GM12875 (cell line): ENCODE data around the gene SHISAL2B.
A peak's percentile ranks its signal among the peaks of the same experiment; 100 is the strongest.

ENCODE experiments used
- H3K4me3 ChIP-seq: one replicate; pipeline ENCODE4 v1.5.1; 2011; ENCODE audit warnings: low read depth, low read length, control low read depth
- TF ChIP-seq, protein P1 (sequence below): IDR thresholded peaks from 2 replicates; pipeline ENCODE4 v1.5.1; 2011; ENCODE audit warnings: low read depth, mild to moderate bottlenecking, control low read depth, inconsistent platforms, low read length, moderate library complexity, borderline replicate concordance; ENCODE audit not compliant: insufficient read depth

SHISAL2B gene

GRCh38 chr5:64759960-64760660 lies 69.8 kb downstream of the SHISAL2B start:
- TF ChIP-seq, protein P1, sequence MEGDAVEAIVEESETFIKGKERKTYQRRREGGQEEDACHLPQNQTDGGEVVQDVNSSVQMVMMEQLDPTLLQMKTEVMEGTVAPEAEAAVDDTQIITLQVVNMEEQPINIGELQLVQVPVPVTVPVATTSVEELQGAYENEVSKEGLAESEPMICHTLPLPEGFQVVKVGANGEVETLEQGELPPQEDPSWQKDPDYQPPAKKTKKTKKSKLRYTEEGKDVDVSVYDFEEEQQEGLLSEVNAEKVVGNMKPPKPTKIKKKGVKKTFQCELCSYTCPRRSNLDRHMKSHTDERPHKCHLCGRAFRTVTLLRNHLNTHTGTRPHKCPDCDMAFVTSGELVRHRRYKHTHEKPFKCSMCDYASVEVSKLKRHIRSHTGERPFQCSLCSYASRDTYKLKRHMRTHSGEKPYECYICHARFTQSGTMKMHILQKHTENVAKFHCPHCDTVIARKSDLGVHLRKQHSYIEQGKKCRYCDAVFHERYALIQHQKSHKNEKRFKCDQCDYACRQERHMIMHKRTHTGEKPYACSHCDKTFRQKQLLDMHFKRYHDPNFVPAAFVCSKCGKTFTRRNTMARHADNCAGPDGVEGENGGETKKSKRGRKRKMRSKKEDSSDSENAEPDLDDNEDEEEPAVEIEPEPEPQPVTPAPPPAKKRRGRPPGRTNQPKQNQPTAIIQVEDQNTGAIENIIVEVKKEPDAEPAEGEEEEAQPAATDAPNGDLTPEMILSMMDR, result no peak
- H3K4me3 ChIP-seq, result no peak overlapping the region

DNA sequence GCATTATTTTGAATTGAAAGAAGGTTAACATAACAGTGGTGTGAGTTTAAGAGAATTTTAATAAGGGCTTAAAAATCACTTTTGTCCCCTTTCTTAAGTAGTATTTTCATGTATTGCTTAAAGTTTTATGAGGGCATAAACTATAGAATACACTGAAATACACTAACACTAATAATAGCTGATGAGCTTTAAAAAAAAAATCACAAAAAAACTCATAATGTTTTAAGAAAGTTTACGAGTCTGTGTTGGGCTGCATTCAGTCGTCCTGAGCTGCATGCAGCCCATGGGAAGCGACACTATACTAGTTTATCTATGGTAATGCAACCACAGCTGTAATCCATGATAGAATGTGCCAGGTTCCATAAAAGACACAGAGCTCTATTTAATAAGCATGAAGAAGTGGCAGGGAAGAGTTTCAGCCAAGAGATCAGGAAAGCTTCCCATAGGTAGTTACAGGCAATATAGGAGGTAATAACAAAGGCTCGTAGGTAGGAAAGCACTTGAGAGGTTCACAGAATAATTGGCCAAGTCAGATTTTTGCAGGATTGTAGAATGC lies 73.7 kb downstream of the SHISAL2B start:
- TF ChIP-seq, protein P1, result no peak
- H3K4me3 ChIP-seq, result no peak overlapping the region

DNA sequence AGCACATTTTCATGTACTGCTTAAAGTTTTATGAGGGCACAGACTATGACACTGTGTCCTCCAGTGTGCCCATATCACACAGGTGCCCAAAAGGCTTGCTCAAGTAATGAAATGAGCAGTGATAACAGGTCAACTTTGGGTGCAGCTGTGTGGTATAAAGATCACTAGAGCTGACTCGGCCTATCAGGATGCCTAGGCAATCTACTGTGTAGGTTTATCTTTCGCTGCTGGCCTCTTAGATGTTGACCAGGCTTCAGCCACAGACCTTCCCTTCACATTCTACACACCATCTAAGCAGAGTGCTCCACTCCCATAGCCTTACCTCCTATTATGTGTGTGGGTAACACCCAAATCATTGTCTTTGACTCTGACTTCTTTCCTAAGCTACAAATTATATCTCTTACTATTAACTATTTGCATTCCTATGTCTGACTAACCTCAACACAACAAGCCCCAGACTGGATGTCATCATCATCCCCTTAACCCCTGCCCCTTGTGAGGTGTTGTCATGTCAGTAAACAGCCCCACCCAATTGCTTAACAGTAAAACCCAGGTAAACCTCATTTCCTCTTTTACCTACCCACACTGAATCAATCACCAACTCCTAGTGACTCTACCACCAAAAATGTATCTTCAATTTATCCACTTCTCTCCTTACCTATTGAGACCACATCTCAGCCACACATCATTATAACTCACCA lies 75.7 kb downstream of the SHISAL2B start:
- TF ChIP-seq, protein P1, result no peak
- no peak overlapping the region for H3K4me3 ChIP-seq

DNA sequence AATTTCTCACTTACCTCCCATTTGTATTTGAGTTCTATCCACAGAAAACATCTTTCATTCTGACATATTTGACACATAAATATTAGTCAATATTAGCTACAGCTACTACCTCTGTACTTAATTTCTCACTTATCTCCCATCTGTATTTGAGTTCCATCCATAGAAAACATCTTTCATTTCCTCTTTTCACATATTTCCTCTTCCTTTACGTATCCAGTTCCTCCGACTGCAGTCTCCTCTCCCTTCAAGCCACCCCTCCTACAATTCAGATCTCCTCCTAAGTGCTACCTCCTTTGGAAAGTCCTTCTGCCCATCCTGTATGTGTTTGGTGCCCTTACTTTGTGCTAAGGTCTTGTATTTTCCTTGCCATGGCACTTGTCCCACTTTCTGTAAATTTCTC lies 76.6 kb downstream of the SHISAL2B start:
- H3K4me3 ChIP-seq, result peak overlapping the region; percentile 38
- TF ChIP-seq, protein P1, result no peak
